PC-3 (cell line): ENCODE results near the gene SSU72. TPM values are rescaled to one million over a fixed set of nuclear protein-coding genes. Genes with fewer than 3 reads are reported as not detected.

Experiments used
- ATAC-seq: fragments of 200-7000 bp; cut with Tn5 transposase; 2 replicates; pipeline ENCODE4 v1.9.1; 2020; ENCODE audit warnings: mild to moderate bottlenecking, moderate library complexity
- BruUV-seq: library from RNA; stranded (reverse); fragments of 400-500 nt; replicated peaks from 2 replicates; lab custom pipeline; 2021; lab: Mats Ljungman, UMichigan
- CTCF ChIA-PET: fragments of 300-600 bp; sonication (Branson Sonifier 250); formaldehyde crosslinking; loops from one replicate; lab custom pipeline; 2022; ENCODE audit warnings: antibody characterized with exemption; lab: Charles Lee
- POLR2A ChIA-PET: fragments of 300-600 bp; sonication (Branson Sonifier 250); formaldehyde crosslinking; loops from one replicate; lab custom pipeline; 2022; ENCODE audit warnings: antibody characterized with exemption; ENCODE audit not compliant: unreplicated experiment; lab: Charles Lee
- DNase-seq: peaks from one replicate; pipeline ENCODE4 v3.0.0-alpha.2; 2015
- H2AFZ ChIP-seq: fragments of 300-600 bp; sonication (generic); 2 replicates; pipeline ENCODE4 v1.6.0; 2016; ENCODE audit warnings: antibody characterized with exemption, low read length
- H3F3A ChIP-seq: fragments of 300-600 bp; sonication (generic); one replicate; pipeline ENCODE4 v1.6.0; 2017; ENCODE audit warnings: antibody characterized with exemption, low read length, control low read depth, mild to moderate bottlenecking; ENCODE audit not compliant: unreplicated experiment
- H3K27ac ChIP-seq: fragments of 300-600 bp; sonication (generic); 2 replicates; pipeline ENCODE4 v1.5.1; 2016; ENCODE audit warnings: mild to moderate bottlenecking, low read length
- H3K27me3 ChIP-seq: fragments of 300-600 bp; sonication (generic); 2 replicates; pipeline ENCODE4 v1.6.1; 2016; ENCODE audit warnings: low read length, mixed read lengths
- H3K36me3 ChIP-seq: fragments of 300-600 bp; sonication (generic); 2 replicates; pipeline ENCODE4 v1.6.1; 2016; ENCODE audit warnings: low read depth, mixed run types, low read length, mixed read lengths
- H3K4me1 ChIP-seq: fragments of 300-600 bp; sonication (generic); 2 replicates; pipeline ENCODE4 v1.5.1; 2016; ENCODE audit warnings: low read length; ENCODE audit not compliant: insufficient read depth
- H3K4me2 ChIP-seq: fragments of 300-600 bp; sonication (generic); 2 replicates; pipeline ENCODE4 v1.6.0; 2016; ENCODE audit warnings: low read length
- H3K4me3 ChIP-seq: fragments of 300-600 bp; sonication (generic); 2 replicates; pipeline ENCODE4 v1.5.1; 2016; ENCODE audit warnings: mild to moderate bottlenecking, low read length, mixed read lengths
- H3K79me2 ChIP-seq: fragments of 300-600 bp; sonication (generic); 2 replicates; pipeline ENCODE4 v1.6.1; 2017; ENCODE audit warnings: low read length, mixed read lengths
- H3K9ac ChIP-seq: fragments of 300-600 bp; sonication (generic); 2 replicates; pipeline ENCODE4 v1.6.0; 2016; ENCODE audit warnings: mild to moderate bottlenecking, low read length
- H3K9me2 ChIP-seq: fragments of 300-600 bp; sonication (generic); replicated peaks from 2 replicates; pipeline ENCODE4 v1.6.1; 2016; ENCODE audit warnings: mixed run types, low read length, mixed read lengths
- H3K9me3 ChIP-seq: fragments of 300-600 bp; sonication (generic); 2 replicates; pipeline ENCODE4 v1.6.1; 2016; ENCODE audit warnings: low read length, mixed read lengths
- H4K20me1 ChIP-seq: fragments of 300-600 bp; sonication (generic); 2 replicates; pipeline ENCODE4 v1.6.1; 2016; ENCODE audit warnings: low read length, mixed read lengths
- EZH2 ChIP-seq: fragments of 300-600 bp; sonication (generic); IDR thresholded peaks from one replicate; pipeline ENCODE4 v1.6.1; 2017; ENCODE audit warnings: antibody characterized with exemption, mild to moderate bottlenecking, low read length; ENCODE audit not compliant: unreplicated experiment
- EZH2phosphoT487 ChIP-seq: fragments of 300-600 bp; sonication (generic); IDR thresholded peaks from 2 replicates; pipeline ENCODE4 v1.6.1; 2018; ENCODE audit warnings: mild to moderate bottlenecking, antibody characterized with exemption, low read length, borderline replicate concordance
- intact Hi-C: fragments of 100-400 bp; cut with micrococcal nuclease; formaldehyde crosslinking; loops from 2 replicates; pipeline ENCODE4 v1.9.0; 2023
- total RNA-seq: library from RNA; depleted of rRNA; stranded (reverse); fragments of >200 nt; gene quantifications from 2 replicates; pipeline ENCODE4 v1.2.3, GENCODE V29; 2014
- TF ChIP-seq, protein P1 (sequence below): fragments of 300-600 bp; sonication (generic); conservative IDR thresholded peaks from 2 replicates; pipeline ENCODE4 v1.5.1; 2017; ENCODE audit warnings: antibody characterized with exemption, low read depth, mild to moderate bottlenecking, low read length

The SSU72 gene
- total RNA-seq, 1 experiment from 2014 or later, result 283 TPM

DNA sequence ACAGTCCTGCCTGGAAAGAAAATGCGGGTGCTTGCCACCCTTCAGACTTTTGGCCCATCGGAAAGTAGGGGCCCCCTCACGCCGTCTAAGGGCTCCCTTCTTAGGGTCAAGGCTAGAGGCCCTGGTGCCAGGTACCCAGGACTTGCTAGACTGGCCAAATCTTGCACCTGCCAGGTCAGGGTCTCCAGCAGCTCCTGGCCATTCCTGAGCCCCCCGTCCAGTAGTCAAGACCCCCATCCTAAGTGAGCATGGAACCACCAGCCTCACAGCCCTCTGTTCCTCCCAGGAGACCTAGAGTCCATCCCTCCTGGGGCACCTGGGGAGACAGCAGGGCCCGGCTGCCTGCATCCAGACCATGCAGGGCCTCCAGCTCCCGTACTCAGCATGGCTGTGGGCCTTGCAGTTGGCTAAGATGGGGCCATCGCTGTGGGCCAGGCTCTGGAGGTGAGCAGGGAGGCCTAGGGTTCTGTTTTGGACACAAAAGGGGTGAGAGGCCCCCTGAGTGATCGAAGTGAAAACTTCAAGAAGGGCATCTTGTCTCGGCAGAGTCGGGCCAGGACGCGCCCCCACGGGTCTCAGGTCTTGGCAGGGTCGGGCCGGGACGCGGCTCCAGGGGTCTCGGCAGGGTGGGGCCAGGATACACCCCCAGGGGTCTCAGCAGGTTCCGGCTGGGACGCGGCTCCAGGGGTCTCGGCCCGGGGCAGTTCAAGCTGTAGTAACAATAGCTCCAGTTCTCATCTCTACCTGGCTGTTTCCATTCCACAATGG lies 19.4 kb upstream of the SSU72 start:
- Histone ChIP-seq H3K9me3 (no peaks in the 10 kb centered on the region), H3K79me2 (no peaks in the 10 kb centered on the region), H3K4me1 (peaks cover 9% of the 10 kb centered on the region), H3K36me3 (no peaks in the 10 kb centered on the region), H3F3A (no peaks in the 10 kb centered on the region), H3K9ac (no peak overlapping the region), H4K20me1 (no peaks in the 10 kb centered on the region), H3K4me2 (no peak overlapping the region), H3K9me2 (no peaks in the 10 kb centered on the region), H2AFZ (no peak overlapping the region), H3K4me3 (no peak overlapping the region), H3K27ac (no peak overlapping the region), H3K27me3 (no peaks in the 10 kb centered on the region)
- no peak for TF ChIP-seq EZH2phosphoT487
- TF ChIP-seq, protein P1, sequence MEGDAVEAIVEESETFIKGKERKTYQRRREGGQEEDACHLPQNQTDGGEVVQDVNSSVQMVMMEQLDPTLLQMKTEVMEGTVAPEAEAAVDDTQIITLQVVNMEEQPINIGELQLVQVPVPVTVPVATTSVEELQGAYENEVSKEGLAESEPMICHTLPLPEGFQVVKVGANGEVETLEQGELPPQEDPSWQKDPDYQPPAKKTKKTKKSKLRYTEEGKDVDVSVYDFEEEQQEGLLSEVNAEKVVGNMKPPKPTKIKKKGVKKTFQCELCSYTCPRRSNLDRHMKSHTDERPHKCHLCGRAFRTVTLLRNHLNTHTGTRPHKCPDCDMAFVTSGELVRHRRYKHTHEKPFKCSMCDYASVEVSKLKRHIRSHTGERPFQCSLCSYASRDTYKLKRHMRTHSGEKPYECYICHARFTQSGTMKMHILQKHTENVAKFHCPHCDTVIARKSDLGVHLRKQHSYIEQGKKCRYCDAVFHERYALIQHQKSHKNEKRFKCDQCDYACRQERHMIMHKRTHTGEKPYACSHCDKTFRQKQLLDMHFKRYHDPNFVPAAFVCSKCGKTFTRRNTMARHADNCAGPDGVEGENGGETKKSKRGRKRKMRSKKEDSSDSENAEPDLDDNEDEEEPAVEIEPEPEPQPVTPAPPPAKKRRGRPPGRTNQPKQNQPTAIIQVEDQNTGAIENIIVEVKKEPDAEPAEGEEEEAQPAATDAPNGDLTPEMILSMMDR, result no peak
- TF ChIP-seq EZH2, result no peak
- no peak for ATAC-seq
- no TSS peak for BruUV-seq
- intact Hi-C loops, result no loop called here
- CTCF ChIA-PET, result no interaction called here
- POLR2A ChIA-PET, result no interaction called here
- DNase-seq, result no peak

DNA sequence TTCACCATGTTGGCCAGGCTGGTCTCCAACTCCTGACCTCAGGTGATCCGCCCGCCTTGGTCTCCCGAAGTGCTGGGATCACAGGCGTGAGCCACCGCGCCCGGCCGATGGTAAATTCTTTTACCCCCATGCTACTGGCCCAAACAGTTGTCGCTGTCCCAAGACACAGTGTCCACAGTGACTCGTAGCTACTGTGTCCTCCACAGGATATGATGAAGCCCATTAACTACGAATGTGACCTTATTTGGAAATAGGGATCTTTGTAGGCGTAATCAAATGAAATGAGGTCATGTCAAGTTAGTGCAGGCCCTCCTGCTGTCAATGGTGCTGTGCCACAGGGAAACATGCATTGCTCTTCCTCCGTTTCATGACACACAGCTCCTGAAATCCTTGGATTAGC lies 16.8 kb upstream of the SSU72 start:
- Histone ChIP-seq H3F3A (no peaks in the 10 kb centered on the region), H3K9ac (no peak overlapping the region), H3K79me2 (no peaks in the 10 kb centered on the region), H3K27me3 (no peaks in the 10 kb centered on the region), H2AFZ (no peak overlapping the region), H3K4me1 (0 out of 2 replicates have a peak, but pooled peaks cover 3% of the 10 kb centered on the region), H4K20me1 (no peaks in the 10 kb centered on the region), H3K27ac (no peak overlapping the region), H3K9me2 (no peaks in the 10 kb centered on the region), H3K4me2 (no peak overlapping the region), H3K36me3 (no peaks in the 10 kb centered on the region), H3K9me3 (no peaks in the 10 kb centered on the region), H3K4me3 (no peak overlapping the region)
- ATAC-seq (peak; percentile 59), DNase-seq (peak; percentile 42)
- ChIA-PET POLR2A (no interaction called here), CTCF (no interaction called here)
- BruUV-seq, result no TSS peak
- intact Hi-C loops, result no loop called here
- TF ChIP-seq EZH2phosphoT487 (no peak), EZH2 (no peak)
- TF ChIP-seq, protein P1, result no peak

DNA sequence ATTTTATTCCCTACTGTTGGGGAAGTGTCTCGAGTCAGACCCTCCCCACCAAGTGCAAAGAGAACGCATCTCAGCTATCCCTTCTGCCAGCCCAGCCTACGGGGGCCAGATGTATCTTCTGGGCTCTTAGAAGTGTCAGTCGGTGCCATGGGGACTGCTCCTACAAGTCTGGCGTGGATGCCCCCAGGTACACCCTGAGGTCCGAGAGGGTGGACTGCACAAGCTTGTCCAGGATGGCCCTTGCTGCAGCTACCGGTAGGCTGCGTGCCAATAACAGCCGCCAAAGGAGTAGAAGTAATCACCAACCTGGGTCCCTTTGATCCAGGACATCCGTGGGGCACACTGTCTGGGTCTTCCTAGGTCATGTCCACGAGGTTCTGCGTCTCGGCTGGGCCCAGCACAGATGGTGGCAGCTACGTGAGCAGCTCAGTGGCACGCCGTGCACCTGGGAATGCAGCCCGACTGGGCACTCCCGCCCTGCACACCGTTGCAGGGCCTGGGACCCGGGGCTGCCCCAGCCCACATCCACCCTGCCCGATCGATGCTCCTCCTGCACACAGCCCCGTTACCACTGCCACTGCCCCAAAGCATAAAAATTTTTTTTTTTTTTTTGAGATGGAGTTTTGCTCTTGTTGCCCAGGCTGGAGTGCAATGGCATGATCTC lies 8.8 kb upstream of the SSU72 start:
- Histone ChIP-seq H3K4me1 (peaks cover 5% of the 10 kb centered on the region; the same call in 1 of the 2 replicates), H3K4me2 (no peak overlapping the region), H3F3A (no peaks in the 10 kb centered on the region), H3K4me3 (no peak overlapping the region), H3K79me2 (no peaks in the 10 kb centered on the region), H3K27ac (no peak overlapping the region), H3K27me3 (peaks cover 4% of the 10 kb centered on the region; the same call in 1 of the 2 replicates), H2AFZ (no peak overlapping the region), H3K9me2 (no peaks in the 10 kb centered on the region), H3K9me3 (no peaks in the 10 kb centered on the region), H3K36me3 (no peaks in the 10 kb centered on the region), H4K20me1 (no peaks in the 10 kb centered on the region), H3K9ac (no peak overlapping the region)
- ChIA-PET POLR2A (no interaction called here), CTCF (no interaction called here)
- DNase-seq, result no peak
- TF ChIP-seq EZH2 (no peak), EZH2phosphoT487 (no peak)
- TF ChIP-seq, protein P1, result no peak
- BruUV-seq, result no TSS peak
- no peak for ATAC-seq
- intact Hi-C loops, result no loop called here
